ENCODE measurements around the gene ITGB3. TPM values are rescaled to one million over a fixed set of nuclear protein-coding genes. Genes with fewer than 3 reads are reported as not detected.

ITGB3 gene
- total RNA-seq, 1 experiment from 2014 or later = 28.0 TPM

- DNase-seq = peak; percentile 90 to 96
- Histone ChIP-seq H3K4me1 (peaks cover 14% of the 10 kb centered on the region), H3K36me3 (no peaks in the 10 kb centered on the region), H3K9me3 (replicated peaks) (no peaks in the 10 kb centered on the region), H3K27me3 (no peaks in the 10 kb centered on the region), H3K4me3 (peak overlapping the region; percentile 48), H3K27ac (peak overlapping the region; percentile 13; the same call in 1 of the 2 replicates)
These were observed 23.8 kb upstream of the ITGB3 start for GRCh38 chr17:47229535-47230443.

- peaks cover 6% of the 10 kb centered on the region for H3K4me1 ChIP-seq
- no peaks in the 10 kb centered on the region for H3K27me3 ChIP-seq
- peak overlapping the region; percentile 48 for H3K4me3 ChIP-seq
- no peaks in the 10 kb centered on the region for H3K36me3 ChIP-seq
- H3K27ac ChIP-seq = no peak overlapping the region
- peak in 1 of 2 experiments; percentile 27 for DNase-seq
- H3K9me3 ChIP-seq (replicated peaks) = no peaks in the 10 kb centered on the region
These were observed 22.8 kb upstream of the ITGB3 start for GRCh38 chr17:47230864-47231263.

GRCh38 chr17:47231334-47231733, 22.3 kb upstream of the ITGB3 start:
- H3K9me3 ChIP-seq (replicated peaks) = no peaks in the 10 kb centered on the region
- DNase-seq = no peak
- H3K36me3 ChIP-seq = no peaks in the 10 kb centered on the region
- no peak overlapping the region for H3K4me3 ChIP-seq
- no peak overlapping the region for H3K27ac ChIP-seq
- H3K27me3 ChIP-seq = no peaks in the 10 kb centered on the region
- peaks cover 6% of the 10 kb centered on the region for H3K4me1 ChIP-seq

GRCh38 chr17:47231866-47232265, 21.8 kb upstream of the ITGB3 start:
- peaks cover 6% of the 10 kb centered on the region for H3K4me1 ChIP-seq
- no peaks in the 10 kb centered on the region for H3K27me3 ChIP-seq
- no peaks in the 10 kb centered on the region for H3K9me3 ChIP-seq (replicated peaks)
- no peaks in the 10 kb centered on the region for H3K36me3 ChIP-seq
- no peak overlapping the region for H3K4me3 ChIP-seq
- DNase-seq = no peak
- H3K27ac ChIP-seq = no peak overlapping the region

DNA sequence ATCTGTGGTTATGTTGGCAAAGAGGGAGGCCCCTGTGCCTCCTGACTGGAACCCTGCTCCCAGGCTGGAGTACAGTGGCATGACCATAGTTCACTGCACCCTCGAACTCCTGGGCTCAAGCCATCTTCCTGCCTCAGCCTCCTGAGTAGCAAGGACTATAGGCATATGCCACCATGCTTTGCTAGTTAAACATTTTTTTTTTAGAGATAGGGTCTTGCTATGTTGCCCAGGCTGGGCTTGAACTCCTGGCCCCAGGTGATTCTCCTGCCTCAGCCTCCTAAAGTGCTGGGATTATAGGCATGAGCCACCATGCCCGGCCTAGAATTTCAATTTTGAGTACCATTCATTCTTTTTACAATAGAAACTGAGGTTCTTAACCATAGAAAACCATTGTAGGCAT, 21.2 kb upstream of the ITGB3 start:
- peaks cover 6% of the 10 kb centered on the region for H3K4me1 ChIP-seq
- H3K27ac ChIP-seq = no peak overlapping the region
- no peaks in the 10 kb centered on the region for H3K9me3 ChIP-seq (replicated peaks)
- no peaks in the 10 kb centered on the region for H3K36me3 ChIP-seq
- DNase-seq = no peak
- H3K4me3 ChIP-seq = no peak overlapping the region
- H3K27me3 ChIP-seq = no peaks in the 10 kb centered on the region

DNA sequence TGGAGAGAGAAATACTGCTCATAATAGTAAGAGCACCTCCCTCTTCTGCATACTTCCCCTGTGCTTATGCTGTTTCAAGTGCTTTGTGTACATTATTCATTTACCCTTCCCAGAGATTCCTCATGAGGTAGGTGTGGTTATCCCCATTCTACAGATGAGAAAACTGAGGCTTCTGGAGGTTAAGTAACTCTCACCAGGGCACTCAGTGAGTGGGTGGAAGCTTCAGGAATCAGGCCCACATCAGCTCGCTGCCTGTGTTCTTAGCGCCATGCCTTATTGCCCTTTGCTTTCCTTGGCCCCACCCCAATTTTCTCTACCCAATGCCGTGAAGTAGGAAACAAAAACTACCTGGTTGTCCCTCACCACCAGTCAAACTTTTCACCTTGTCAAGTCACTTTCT, 18.1 kb upstream of the ITGB3 start:
- H3K4me3 ChIP-seq = no peak overlapping the region
- no peaks in the 10 kb centered on the region for H3K27me3 ChIP-seq
- DNase-seq = no peak
- no peak overlapping the region for H3K27ac ChIP-seq
- H3K9me3 ChIP-seq (replicated peaks) = no peaks in the 10 kb centered on the region
- peaks cover 18% of the 10 kb centered on the region for H3K4me1 ChIP-seq
- H3K36me3 ChIP-seq = no peaks in the 10 kb centered on the region

GRCh38 chr17:47235923-47236322, 17.7 kb upstream of the ITGB3 start:
- no peak overlapping the region for H3K4me3 ChIP-seq
- no peaks in the 10 kb centered on the region for H3K36me3 ChIP-seq
- H3K9me3 ChIP-seq (replicated peaks) = no peaks in the 10 kb centered on the region
- H3K27me3 ChIP-seq = no peaks in the 10 kb centered on the region
- no peak overlapping the region for H3K27ac ChIP-seq
- H3K4me1 ChIP-seq = peaks cover 19% of the 10 kb centered on the region
- no peak for DNase-seq

GRCh38 chr17:47237841-47238240, 15.8 kb upstream of the ITGB3 start:
- H3K27me3 ChIP-seq = no peaks in the 10 kb centered on the region
- no peak overlapping the region for H3K4me3 ChIP-seq
- H3K27ac ChIP-seq = no peak overlapping the region
- peaks cover 22% of the 10 kb centered on the region for H3K4me1 ChIP-seq
- no peaks in the 10 kb centered on the region for H3K9me3 ChIP-seq (replicated peaks)
- no peaks in the 10 kb centered on the region for H3K36me3 ChIP-seq
- no peak for DNase-seq

- no peaks in the 10 kb centered on the region for H3K27me3 ChIP-seq
- H3K9me3 ChIP-seq (replicated peaks) = no peaks in the 10 kb centered on the region
- peaks cover 22% of the 10 kb centered on the region for H3K4me1 ChIP-seq
- no peak for DNase-seq
- H3K4me3 ChIP-seq = no peak overlapping the region
- H3K36me3 ChIP-seq = no peaks in the 10 kb centered on the region
- H3K27ac ChIP-seq = no peak overlapping the region
These were observed 15.2 kb upstream of the ITGB3 start for GRCh38 chr17:47238321-47239010.

GRCh38 chr17:47239619-47239966, 14.0 kb upstream of the ITGB3 start:
- Histone ChIP-seq H3K9me3 (replicated peaks) (no peaks in the 10 kb centered on the region), H3K4me3 (no peak overlapping the region), H3K36me3 (no peaks in the 10 kb centered on the region), H3K27me3 (no peaks in the 10 kb centered on the region), H3K27ac (peak overlapping the region; percentile 65), H3K4me1 (peaks cover 22% of the 10 kb centered on the region)
- DNase-seq = no peak

- Histone ChIP-seq H3K4me1 (peaks cover 22% of the 10 kb centered on the region), H3K4me3 (no peak overlapping the region), H3K9me3 (replicated peaks) (no peaks in the 10 kb centered on the region), H3K27ac (peak overlapping the region; percentile 65), H3K36me3 (no peaks in the 10 kb centered on the region), H3K27me3 (no peaks in the 10 kb centered on the region)
- peak; percentile 92 to 98 for DNase-seq
These were observed 13.5 kb upstream of the ITGB3 start for GRCh38 chr17:47239967-47240651.

GRCh38 chr17:47240806-47241205, 12.8 kb upstream of the ITGB3 start:
- no peaks in the 10 kb centered on the region for H3K9me3 ChIP-seq (replicated peaks)
- H3K4me3 ChIP-seq = no peak overlapping the region
- no peak for DNase-seq
- no peaks in the 10 kb centered on the region for H3K36me3 ChIP-seq
- H3K27me3 ChIP-seq = no peaks in the 10 kb centered on the region
- peaks cover 22% of the 10 kb centered on the region for H3K4me1 ChIP-seq
- H3K27ac ChIP-seq = peak overlapping the region; percentile 65

- Histone ChIP-seq H3K27me3 (no peaks in the 10 kb centered on the region), H3K4me1 (peaks cover 22% of the 10 kb centered on the region), H3K9me3 (replicated peaks) (no peaks in the 10 kb centered on the region), H3K27ac (no peak overlapping the region), H3K36me3 (no peaks in the 10 kb centered on the region), H3K4me3 (no peak overlapping the region)
- DNase-seq = no peak
These were observed 11.0 kb upstream of the ITGB3 start for GRCh38 chr17:47242648-47243047.

DNA sequence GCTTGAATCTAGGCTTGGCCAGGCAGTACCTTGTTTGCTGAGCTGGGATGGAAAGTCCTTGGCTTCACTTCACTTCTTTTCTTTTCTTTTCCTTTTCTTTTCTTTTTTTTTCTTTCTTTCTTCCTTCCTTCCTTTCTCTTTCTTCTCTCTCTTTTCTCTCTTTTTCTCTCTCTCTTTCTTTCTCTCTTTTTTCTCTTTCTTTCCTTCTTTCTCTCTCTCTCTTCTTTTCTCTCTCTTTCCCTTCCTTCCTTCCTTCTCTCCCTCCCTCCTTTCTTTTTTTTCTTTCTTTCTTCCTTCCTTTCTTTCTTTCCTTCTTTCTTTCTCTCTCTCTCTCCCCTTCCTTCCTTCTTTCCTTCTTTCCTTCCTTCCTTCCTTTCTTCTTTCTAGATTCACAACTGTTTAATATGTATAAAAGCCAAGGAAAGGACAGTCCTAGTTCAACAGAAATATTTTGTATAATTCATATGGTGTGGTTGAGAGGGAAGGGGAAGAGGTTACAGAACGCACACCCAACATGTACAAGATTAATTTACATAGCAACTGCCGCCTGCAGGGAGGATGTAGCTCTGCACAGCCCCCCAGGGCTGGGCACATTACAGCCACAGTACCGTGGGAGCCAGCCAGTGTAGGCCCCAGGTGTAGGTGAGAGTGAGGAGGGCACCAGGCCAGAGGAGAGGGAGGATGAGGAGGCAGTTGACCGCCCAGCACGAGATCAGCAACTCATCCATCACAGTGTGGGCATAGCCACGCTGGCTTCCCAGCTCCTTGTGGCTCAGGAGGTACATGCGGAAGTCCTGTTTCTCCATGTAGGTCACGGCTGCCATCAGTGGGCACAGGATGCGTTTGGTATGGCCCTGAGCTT, 9.7 kb upstream of the ITGB3 start:
- Histone ChIP-seq H3K27me3 (no peaks in the 10 kb centered on the region), H3K4me1 (peaks cover 22% of the 10 kb centered on the region), H3K27ac (no peak overlapping the region), H3K9me3 (replicated peaks) (no peaks in the 10 kb centered on the region), H3K4me3 (no peak overlapping the region), H3K36me3 (no peaks in the 10 kb centered on the region)
- DNase-seq = no peak
